Measurements from ENCODE around the gene JAG2. TPM values are rescaled to one million over a fixed set of nuclear protein-coding genes. Genes with fewer than 3 reads are reported as not detected.

JAG2 gene
- total and polyA plus RNA-seq, 8 donors: 9.9 to 38.3 (median 11.0) TPM

DNA sequence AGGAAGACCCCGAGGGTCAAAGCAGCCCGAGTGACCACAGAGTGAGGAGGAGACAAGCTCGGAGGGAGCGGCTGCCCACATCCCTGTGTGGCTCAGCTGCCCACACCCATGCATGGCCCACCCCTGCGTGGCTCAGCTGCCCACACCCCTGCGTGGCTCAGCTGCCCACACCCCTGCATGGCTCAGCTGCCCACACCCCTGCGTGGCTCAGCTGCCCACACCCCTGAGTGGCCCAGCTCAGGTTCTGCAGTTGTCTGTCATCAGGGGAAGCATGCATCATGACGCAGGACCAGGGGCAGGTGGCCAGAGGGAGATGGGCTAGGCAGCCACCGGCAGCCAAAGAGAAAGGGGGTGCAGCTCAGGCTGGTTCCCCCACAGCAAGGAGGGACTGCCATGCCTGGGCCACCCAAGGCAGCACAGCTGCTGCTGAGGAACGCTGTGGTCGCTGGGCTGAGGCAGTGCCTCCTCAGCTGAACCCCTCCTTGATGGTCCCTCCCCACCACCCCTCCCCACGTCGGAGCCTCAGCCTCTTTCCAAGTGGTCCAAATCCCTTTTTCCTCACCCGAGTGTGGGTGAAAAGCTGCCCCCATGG, 45.8 kb upstream of the JAG2 start:
- 87 to 91% methylated on average over 12 to 14 of the region's 14 CpGs for WGBS, 2 donors
- Histone ChIP-seq H3K36me3 (peaks cover 3 to 28% (median 8%) of the 10 kb centered on the region in 3 donors), H3K9me3 (no peaks in the 10 kb centered on the region), H3K27me3 (no peaks in the 10 kb centered on the region), H3K27ac (no peak overlapping the region), H3K4me3 (no peak overlapping the region), H3K4me1 (no peaks in the 10 kb centered on the region)
- no peak for FAIRE-seq
- peak in 1 of 6 donors; percentile 63 for DNase-seq
- ATAC-seq: no peak
- TF ChIP-seq CTCF (IDR thresholded peaks at IDR 0.05): no peak
- intact Hi-C loops (cut with DNase I): no loop called here

- H3K9me3 ChIP-seq: no peaks in the 10 kb centered on the region
- no peak overlapping the region for H3K4me3 ChIP-seq
- TF ChIP-seq CTCF (IDR thresholded peaks at IDR 0.05): no peak
- WGBS, 2 donors: 92 to 96% methylated on average over 10 of the region's 10 CpGs
- DNase-seq (no peak), ATAC-seq (no peak), FAIRE-seq (no peak)
- intact Hi-C loops (cut with DNase I): no loop called here
- no peak overlapping the region for H3K27ac ChIP-seq
- no peaks in the 10 kb centered on the region for H3K4me1 ChIP-seq
- H3K36me3 ChIP-seq: peaks cover 3 to 22% (median 5%) of the 10 kb centered on the region in 3 donors
- H3K27me3 ChIP-seq: no peaks in the 10 kb centered on the region
These were observed 44.8 kb upstream of the JAG2 start for GRCh38 chr14:105213361-105213760.

GRCh38 chr14:105212541-105213300, 44.1 kb upstream of the JAG2 start:
- H3K9me3 ChIP-seq: no peaks in the 10 kb centered on the region
- peaks cover 0 to 17% (median 3%) of the 10 kb centered on the region in 3 donors for H3K36me3 ChIP-seq
- intact Hi-C loops (cut with DNase I): no loop called here
- TF ChIP-seq CTCF (IDR thresholded peaks at IDR 0.05): no peak
- H3K27ac ChIP-seq: no peak overlapping the region
- peak in 1 of 6 donors; percentile 58 for DNase-seq
- WGBS, 2 donors: 90 to 91% methylated on average over 18 of the region's 18 CpGs
- FAIRE-seq: no peak
- H3K4me3 ChIP-seq: no peak overlapping the region
- H3K4me1 ChIP-seq: no peaks in the 10 kb centered on the region
- no peak for ATAC-seq
- no peaks in the 10 kb centered on the region for H3K27me3 ChIP-seq

- WGBS, 2 donors: 90 to 91% methylated on average over 9 of the region's 9 CpGs
- DNase-seq: no peak
- intact Hi-C loops (cut with DNase I): no loop called here
These were observed 43.1 kb upstream of the JAG2 start for GRCh38 chr14:105211758-105212089.

More at GRCh38 chr14:105211758-105212089, 43.1 kb upstream of the JAG2 start:
- peaks cover 0 to 17% (median 0%) of the 10 kb centered on the region in 3 donors for H3K36me3 ChIP-seq
- no peak for ATAC-seq
- no peaks in the 10 kb centered on the region for H3K27me3 ChIP-seq
- H3K9me3 ChIP-seq: no peaks in the 10 kb centered on the region
- TF ChIP-seq CTCF (IDR thresholded peaks at IDR 0.05): no peak
- H3K27ac ChIP-seq: no peak overlapping the region
- no peak for FAIRE-seq
- H3K4me1 ChIP-seq: no peaks in the 10 kb centered on the region
- no peak overlapping the region for H3K4me3 ChIP-seq
